Measurements from ENCODE around the gene CHAF1A. TPM values are rescaled to one million over a fixed set of nuclear protein-coding genes. Genes with fewer than 3 reads are reported as not detected.

Gene CHAF1A
- total and polyA plus RNA-seq, 2 of the 4 experiments (the other 2 are of a cell fraction) = 12.4 to 22.9 TPM

GRCh38 chr19:4385291-4386040 is 17.0 kb upstream of the CHAF1A start:
- Histone ChIP-seq H2BK20ac (ENCODE audit: low read depth, low read length) (no peak overlapping the region), H3K4me1 (ENCODE audit: control insufficient read depth, insufficient read depth, low read length) (peaks cover 26% of the 10 kb centered on the region), H3K79me1 (ENCODE audit: low read depth in 1 of 2, low read length in 2 of 2) (peaks cover 17 to 89% of the 10 kb centered on the region in 2 experiments), H3K36me3 (ENCODE audit: control insufficient read depth, insufficient read depth, low read length) (peaks cover 20% of the 10 kb centered on the region), H4K5ac (ENCODE audit: low read depth, low read length) (no peak overlapping the region), H3K4me3 (ENCODE audit: insufficient read depth, low read depth, low read length) (no peak overlapping the region), H3K4ac (ENCODE audit: low read depth, low read length) (peak overlapping the region; percentile 62), H3K9me3 (ENCODE audit: control insufficient read depth, insufficient read depth, low read length) (no peaks in the 10 kb centered on the region), H3K18ac (ENCODE audit: low read depth, low read length) (no peak overlapping the region), H2BK120ac (ENCODE audit: low read depth, low read length) (no peak overlapping the region), H3K27me3 (ENCODE audit: control insufficient read depth, insufficient read depth, low read length) (no peaks in the 10 kb centered on the region), H2AK9ac (replicated peaks; ENCODE audit: low read depth, low read length, poor library complexity) (peak overlapping the region; percentile 56), H2BK5ac (ENCODE audit: low read depth, low read length, poor library complexity, severe bottlenecking) (peak overlapping the region; percentile 40), H3K27ac (ENCODE audit: insufficient read depth, low read length) (peak overlapping the region; percentile 16), H3K14ac (replicated peaks; ENCODE audit: low read depth, low read length) (peak overlapping the region; percentile 52; the same call in 1 of the 2 replicates), H3K9me1 (ENCODE audit: insufficient read depth, low read length) (peaks cover 20% of the 10 kb centered on the region; the same call in 1 of the 2 replicates), H3K9ac (ENCODE audit: low read depth, low read length) (no peak overlapping the region), H2AFZ (replicated peaks; ENCODE audit: low read length, poor library complexity) (no peak overlapping the region), H2AK5ac (ENCODE audit: low read depth, low read length) (no peak overlapping the region; the same call in 1 of the 2 replicates), H4K91ac (ENCODE audit: insufficient read depth, low read depth, low read length) (no peak overlapping the region), H3K23ac (ENCODE audit: low read depth, low read length) (0 out of 2 replicates have a peak overlapping the region, but pooled peaks have one; percentile 41), H4K20me1 (ENCODE audit: insufficient read depth, low read length) (peaks cover 90% of the 10 kb centered on the region), H3K4me2 (ENCODE audit: low read depth, low read length) (no peak overlapping the region), H2BK15ac (ENCODE audit: low read depth, low read length) (no peak overlapping the region), H4K8ac (ENCODE audit: low read depth in 2 of 2, low read length in 2 of 2) (peak overlapping the region in 1 of 2 experiments; percentile 11; a peak in 1 of 4 replicates), H3K56ac (ENCODE audit: extremely low read depth, insufficient read depth, low read length) (no peak overlapping the region)
- intact Hi-C loops (cut with micrococcal nuclease) = no loop called here
- ChIA-PET POLR2A (ENCODE audit: unreplicated experiment) (no interaction called here), CTCF (no interaction called here)
- dilution Hi-C loops (cut with HindIII; ENCODE audit: low sequenced_read_pairs, unreplicated experiment) = no loop called here
- DNase-seq = no peak
- no peak for ATAC-seq (ENCODE audit: low read depth)
- no TSS peak for BruUV-seq (replicated peaks)
- in situ Hi-C loops (cut with MboI; ENCODE audit: low sequenced_read_pairs) = no loop called here
- WGBS, 2 experiments (ENCODE audit: extremely low coverage in 2 of 2, insufficient read length in 1 of 2) = 87% methylated on average over 4 of the region's 15 CpGs; no CpG with 5 or more reads in 1 of the 2 experiments
- TF ChIP-seq MXI1 (IDR thresholded peaks at IDR 0.05; ENCODE audit: borderline replicate concordance, low read depth, low read length) = no peak
- TF ChIP-seq CTCF (conservative IDR thresholded peaks at IDR 0.05; ENCODE audit: low read depth, low read length) = no peak
- TF ChIP-seq, protein P1, sequence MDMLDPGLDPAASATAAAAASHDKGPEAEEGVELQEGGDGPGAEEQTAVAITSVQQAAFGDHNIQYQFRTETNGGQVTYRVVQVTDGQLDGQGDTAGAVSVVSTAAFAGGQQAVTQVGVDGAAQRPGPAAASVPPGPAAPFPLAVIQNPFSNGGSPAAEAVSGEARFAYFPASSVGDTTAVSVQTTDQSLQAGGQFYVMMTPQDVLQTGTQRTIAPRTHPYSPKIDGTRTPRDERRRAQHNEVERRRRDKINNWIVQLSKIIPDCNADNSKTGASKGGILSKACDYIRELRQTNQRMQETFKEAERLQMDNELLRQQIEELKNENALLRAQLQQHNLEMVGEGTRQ (IDR thresholded peaks at IDR 0.05; ENCODE audit: low read depth, low read length) = no peak
- TF ChIP-seq MAFK (IDR thresholded peaks at IDR 0.05; ENCODE audit: low read depth, low read length) = no peak
- no peak for TF ChIP-seq SMC3 (IDR thresholded peaks at IDR 0.05; ENCODE audit: low read depth, low read length)
- no peak for TF ChIP-seq RFX5 (IDR thresholded peaks at IDR 0.05; ENCODE audit: low read depth, low read length)
- TF ChIP-seq MAZ (IDR thresholded peaks at IDR 0.05; ENCODE audit: borderline replicate concordance, low read depth, low read length) = no peak
- TF ChIP-seq RAD21 (IDR thresholded peaks at IDR 0.05; ENCODE audit: low read length) = no peak
- TF ChIP-seq BHLHE40 (IDR thresholded peaks at IDR 0.05; ENCODE audit: low read depth, low read length) = no peak
- no peak for TF ChIP-seq RCOR1 (IDR thresholded peaks at IDR 0.05; ENCODE audit: insufficient replicate concordance, low read length)
- no peak for TF ChIP-seq CEBPB (IDR thresholded peaks at IDR 0.05; ENCODE audit: low read depth, low read length)
- TF ChIP-seq NFE2L2 (IDR thresholded peaks at IDR 0.05; ENCODE audit: low read depth, low read length) = no peak
- no peak for TF ChIP-seq ELK1 (IDR thresholded peaks at IDR 0.05; ENCODE audit: borderline replicate concordance, low read depth, low read length)
- TF ChIP-seq POLR2A (IDR thresholded peaks at IDR 0.05; ENCODE audit: low read depth, low read length) = no peak
- no peak for TF ChIP-seq CHD1 (IDR thresholded peaks at IDR 0.05; ENCODE audit: low read depth, low read length)
